SK-N-MC (cell line): Measurements from ENCODE around the gene COL6A1.

ENCODE experiments used
- DNase-seq: peaks from one replicate; pipeline ENCODE4 v3.0.0-alpha.2; 2011; ENCODE audit warnings: low read depth, low spot score
- H3K27ac ChIP-seq: fragments of 200-600 bp; sonication (generic); 2 replicates; pipeline ENCODE4 v1.5.1; 2016; ENCODE audit warnings: mixed run types
- H3K36me3 ChIP-seq: fragments of 200-600 bp; sonication (generic); 2 replicates; pipeline ENCODE4 v1.6.1; 2017; ENCODE audit warnings: antibody characterized with exemption, low read length, mixed read lengths; ENCODE audit not compliant: insufficient read depth
- H3K4me3 ChIP-seq: fragments of 200-600 bp; sonication (generic); 2 replicates; pipeline ENCODE4 v1.5.1; 2016
- H3K9ac ChIP-seq: fragments of 200-600 bp; sonication (generic); 2 replicates; pipeline ENCODE4 v1.8.0; 2017; ENCODE audit warnings: mixed run types, mixed read lengths; ENCODE audit not compliant: insufficient read length
- H3K9me3 ChIP-seq: fragments of 200-600 bp; sonication (generic); 2 replicates; pipeline ENCODE4 v1.6.1; 2017; ENCODE audit warnings: low read depth, mild to moderate bottlenecking, antibody characterized with exemption, low read length, moderate library complexity, mixed read lengths
- EZH2 ChIP-seq: fragments of 200-600 bp; sonication (generic); IDR thresholded peaks from one replicate; pipeline ENCODE4 v1.6.1; 2017; ENCODE audit warnings: antibody characterized with exemption
- FOXP2 ChIP-seq: optimal IDR thresholded peaks from 2 replicates; pipeline ENCODE3; 2011; ENCODE audit warnings: mild to moderate bottlenecking, moderate library complexity; ENCODE audit not compliant: insufficient read depth; ENCODE audit errors: extremely low read length, control extremely low read depth
- POLR2AphosphoS5 ChIP-seq: IDR thresholded peaks from 2 replicates; pipeline ENCODE4 v1.6.1; 2012; ENCODE audit warnings: mild to moderate bottlenecking, low read depth, low read length, borderline replicate concordance

The COL6A1 gene

GRCh38 chr21:45981151-45982091, at the start of gene COL6A1:
Gene COL6A1, plus strand, starts transcription at chr21:45981770. Its CDS starts 81 bp downstream, at chr21:45981851.
- TF ChIP-seq EZH2 (no peak), POLR2AphosphoS5 (peak; percentile 72; the same call in 1 of the 2 replicates), FOXP2 (no peak)
- DNase-seq: peak; percentile 34
- Histone ChIP-seq H3K4me3 (peak within 1 kb of the TSS; percentile 87), H3K9me3 (no peaks in the 10 kb centered on the region), H3K9ac (peak within 1 kb of the TSS; percentile 69), H3K27ac (peak within 1 kb of the TSS; percentile 7), H3K36me3 (no peaks in the 10 kb centered on the region)

GRCh38 chr21:45932922-45933502, 48.6 kb upstream of the COL6A1 start:
- H3K36me3 ChIP-seq: no peaks in the 10 kb centered on the region
- H3K27ac ChIP-seq: no peak overlapping the region
- no peaks in the 10 kb centered on the region for H3K9me3 ChIP-seq
- no peak overlapping the region for H3K9ac ChIP-seq
- DNase-seq: no peak
- TF ChIP-seq POLR2AphosphoS5 (no peak), EZH2 (no peak), FOXP2 (no peak)
- no peak overlapping the region for H3K4me3 ChIP-seq

DNA sequence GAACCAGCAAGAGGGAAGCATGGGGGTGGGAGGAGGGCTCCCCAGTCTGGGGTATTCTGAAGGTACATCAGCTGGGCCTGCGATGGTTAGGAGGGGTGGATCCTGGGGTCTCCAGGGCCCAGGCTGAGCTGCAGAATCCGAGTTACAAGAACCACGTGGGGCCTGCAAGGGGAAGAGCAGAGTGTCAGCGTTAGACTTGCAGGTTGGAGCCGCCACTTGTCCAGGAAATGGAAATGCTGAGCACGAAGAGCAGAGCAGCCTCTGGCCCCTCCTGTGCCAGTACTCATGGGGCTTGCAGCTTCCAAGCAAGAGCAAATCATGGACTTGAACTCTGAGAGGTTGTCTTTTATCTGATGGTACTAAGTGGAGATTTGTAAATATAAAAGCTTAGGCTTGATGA, 47.5 kb upstream of the COL6A1 start:
- TF ChIP-seq POLR2AphosphoS5: no peak
- TF ChIP-seq EZH2: no peak
- no peak for TF ChIP-seq FOXP2
- H3K9ac ChIP-seq: no peak overlapping the region
- no peak overlapping the region for H3K4me3 ChIP-seq
- no peak for DNase-seq
- no peaks in the 10 kb centered on the region for H3K36me3 ChIP-seq
- no peaks in the 10 kb centered on the region for H3K9me3 ChIP-seq
- H3K27ac ChIP-seq: no peak overlapping the region

- no peak for DNase-seq
- TF ChIP-seq POLR2AphosphoS5 (no peak), FOXP2 (no peak), EZH2 (no peak)
- H3K4me3 ChIP-seq: no peak overlapping the region
- H3K36me3 ChIP-seq: no peaks in the 10 kb centered on the region
- H3K27ac ChIP-seq: no peak overlapping the region
- no peaks in the 10 kb centered on the region for H3K9me3 ChIP-seq
- H3K9ac ChIP-seq: no peak overlapping the region
Measured at GRCh38 chr21:45934554-45934953, 47.0 kb upstream of the COL6A1 start.

DNA sequence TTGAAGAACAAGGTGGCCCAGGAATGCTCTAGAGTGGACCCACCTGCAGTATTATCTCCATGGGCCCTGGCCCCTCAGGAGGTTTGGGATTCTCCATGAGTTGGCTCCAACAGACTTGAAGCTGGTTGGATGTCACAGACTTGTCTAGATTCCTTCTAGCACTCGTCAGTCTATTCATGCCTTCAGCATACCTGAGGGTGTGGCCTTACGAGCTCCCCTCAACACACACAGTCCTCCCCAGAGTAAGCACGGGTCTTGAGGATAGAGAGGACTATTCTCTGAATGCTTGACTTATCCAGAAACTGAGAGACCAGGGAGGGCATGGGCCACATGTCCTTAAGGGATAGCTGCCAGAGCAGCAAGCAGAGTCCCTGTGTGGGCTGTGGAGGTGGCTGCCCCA, 45.9 kb upstream of the COL6A1 start:
- no peak for TF ChIP-seq POLR2AphosphoS5
- no peak for TF ChIP-seq EZH2
- no peak for TF ChIP-seq FOXP2
- no peak for DNase-seq
- no peaks in the 10 kb centered on the region for H3K36me3 ChIP-seq
- H3K9ac ChIP-seq: no peak overlapping the region
- no peak overlapping the region for H3K27ac ChIP-seq
- H3K4me3 ChIP-seq: no peak overlapping the region
- no peaks in the 10 kb centered on the region for H3K9me3 ChIP-seq

DNA sequence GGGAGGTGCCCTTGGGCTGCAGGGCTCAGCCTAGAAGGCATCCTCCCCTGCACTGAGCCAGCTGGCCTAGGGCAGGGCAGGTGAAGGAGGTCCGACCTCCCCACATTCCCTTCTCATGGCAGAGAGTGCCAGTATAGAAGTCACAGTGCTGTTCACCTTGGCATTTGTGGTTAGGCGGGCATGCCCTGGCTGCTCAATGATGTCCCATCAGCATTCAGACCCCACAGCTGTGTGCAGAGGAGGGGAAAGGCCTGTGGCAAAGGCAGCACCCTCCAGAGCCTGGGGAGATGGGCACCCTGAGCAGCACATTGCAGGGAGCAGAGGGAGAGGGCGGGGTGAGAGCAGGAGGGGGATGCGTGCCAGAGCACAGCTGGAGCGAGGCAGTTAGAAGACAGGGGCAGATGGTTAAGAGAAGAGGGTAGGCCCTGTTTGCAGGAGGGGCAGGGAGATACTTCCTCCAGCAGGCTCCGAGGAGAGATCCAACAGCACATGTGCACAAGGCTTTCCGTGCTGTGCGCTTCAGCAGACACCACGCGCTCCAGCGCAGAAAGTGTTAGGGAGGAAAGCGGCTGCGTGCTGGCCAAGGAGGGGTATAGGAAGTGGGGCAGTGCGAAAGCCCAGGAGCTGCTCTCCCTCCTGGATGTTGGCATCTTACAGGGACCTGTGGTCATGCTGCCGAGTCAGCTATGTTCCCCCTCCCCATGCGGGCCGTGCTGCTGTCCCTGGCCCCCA, 43.7 kb upstream of the COL6A1 start:
- TF ChIP-seq POLR2AphosphoS5: no peak
- TF ChIP-seq EZH2: no peak
- TF ChIP-seq FOXP2: no peak
- no peaks in the 10 kb centered on the region for H3K9me3 ChIP-seq
- H3K9ac ChIP-seq: no peak overlapping the region
- H3K4me3 ChIP-seq: no peak overlapping the region
- DNase-seq: no peak
- no peaks in the 10 kb centered on the region for H3K36me3 ChIP-seq
- no peak overlapping the region for H3K27ac ChIP-seq

DNA sequence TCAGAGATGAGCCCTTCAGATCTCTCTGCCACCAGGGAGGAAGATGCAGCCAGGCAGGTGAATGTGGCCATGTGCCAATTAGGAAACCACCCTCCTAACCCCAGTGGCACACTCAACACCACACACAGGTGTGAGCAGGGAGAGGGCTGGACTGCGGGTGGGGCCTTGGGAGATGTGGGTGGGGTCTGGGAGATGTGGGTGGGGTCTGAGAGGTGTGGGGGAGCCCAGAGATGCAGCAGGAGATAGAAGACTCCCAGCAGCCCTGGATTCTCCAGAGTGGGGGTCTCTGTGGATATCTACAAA, 43.2 kb upstream of the COL6A1 start:
- no peaks in the 10 kb centered on the region for H3K36me3 ChIP-seq
- TF ChIP-seq EZH2 (no peak), POLR2AphosphoS5 (no peak), FOXP2 (no peak)
- no peak overlapping the region for H3K4me3 ChIP-seq
- H3K27ac ChIP-seq: no peak overlapping the region
- no peaks in the 10 kb centered on the region for H3K9me3 ChIP-seq
- no peak for DNase-seq
- no peak overlapping the region for H3K9ac ChIP-seq

DNA sequence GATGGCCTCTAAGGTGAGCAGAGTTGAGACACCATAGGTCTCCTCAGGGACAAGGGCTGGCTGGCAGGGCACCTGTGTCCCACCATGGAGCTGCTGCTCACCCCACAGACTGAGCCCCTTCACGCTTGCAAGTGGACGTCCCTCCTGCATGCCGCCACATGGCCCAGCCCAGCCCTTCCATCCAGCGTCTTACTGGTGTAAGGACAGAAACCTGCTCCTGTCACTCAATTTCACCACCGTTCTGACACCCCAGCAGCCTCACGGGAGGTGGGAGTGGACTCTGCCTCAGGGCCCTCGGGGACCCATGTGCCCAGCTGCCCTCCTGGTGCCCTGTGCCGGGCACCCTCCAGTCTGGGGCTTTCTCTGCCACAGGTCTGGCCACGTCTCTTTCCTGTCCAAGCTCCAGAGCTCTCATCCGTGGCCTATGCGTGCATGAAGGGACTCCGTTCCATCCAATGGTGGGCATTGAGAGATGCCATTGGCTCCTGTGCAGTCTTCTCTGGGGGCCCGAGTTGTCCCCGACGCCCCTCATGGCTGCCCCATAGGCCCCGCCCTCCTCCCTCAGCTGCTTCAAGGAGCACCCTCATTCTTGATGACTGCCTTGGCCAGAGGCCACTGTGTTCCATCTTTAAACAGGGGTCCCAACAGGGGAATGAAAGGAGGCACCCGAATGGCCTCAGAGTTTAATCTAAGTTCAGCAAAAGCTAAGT, 42.6 kb upstream of the COL6A1 start:
- Histone ChIP-seq H3K36me3 (no peaks in the 10 kb centered on the region), H3K4me3 (no peak overlapping the region), H3K9ac (no peak overlapping the region), H3K9me3 (no peaks in the 10 kb centered on the region), H3K27ac (no peak overlapping the region)
- DNase-seq: no peak
- TF ChIP-seq FOXP2 (no peak), EZH2 (no peak), POLR2AphosphoS5 (no peak)
